ENCODE measurements around the gene DDC. TPM values are rescaled to one million over a fixed set of nuclear protein-coding genes. Genes with fewer than 3 reads are reported as not detected.

Gene DDC, protein sequence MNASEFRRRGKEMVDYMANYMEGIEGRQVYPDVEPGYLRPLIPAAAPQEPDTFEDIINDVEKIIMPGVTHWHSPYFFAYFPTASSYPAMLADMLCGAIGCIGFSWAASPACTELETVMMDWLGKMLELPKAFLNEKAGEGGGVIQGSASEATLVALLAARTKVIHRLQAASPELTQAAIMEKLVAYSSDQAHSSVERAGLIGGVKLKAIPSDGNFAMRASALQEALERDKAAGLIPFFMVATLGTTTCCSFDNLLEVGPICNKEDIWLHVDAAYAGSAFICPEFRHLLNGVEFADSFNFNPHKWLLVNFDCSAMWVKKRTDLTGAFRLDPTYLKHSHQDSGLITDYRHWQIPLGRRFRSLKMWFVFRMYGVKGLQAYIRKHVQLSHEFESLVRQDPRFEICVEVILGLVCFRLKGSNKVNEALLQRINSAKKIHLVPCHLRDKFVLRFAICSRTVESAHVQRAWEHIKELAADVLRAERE
- not detected in 2 replicates for total RNA-seq (2014; rRNA removed; shearing (Covaris generic); ENCODE audit: low replicate concordance)

DNA sequence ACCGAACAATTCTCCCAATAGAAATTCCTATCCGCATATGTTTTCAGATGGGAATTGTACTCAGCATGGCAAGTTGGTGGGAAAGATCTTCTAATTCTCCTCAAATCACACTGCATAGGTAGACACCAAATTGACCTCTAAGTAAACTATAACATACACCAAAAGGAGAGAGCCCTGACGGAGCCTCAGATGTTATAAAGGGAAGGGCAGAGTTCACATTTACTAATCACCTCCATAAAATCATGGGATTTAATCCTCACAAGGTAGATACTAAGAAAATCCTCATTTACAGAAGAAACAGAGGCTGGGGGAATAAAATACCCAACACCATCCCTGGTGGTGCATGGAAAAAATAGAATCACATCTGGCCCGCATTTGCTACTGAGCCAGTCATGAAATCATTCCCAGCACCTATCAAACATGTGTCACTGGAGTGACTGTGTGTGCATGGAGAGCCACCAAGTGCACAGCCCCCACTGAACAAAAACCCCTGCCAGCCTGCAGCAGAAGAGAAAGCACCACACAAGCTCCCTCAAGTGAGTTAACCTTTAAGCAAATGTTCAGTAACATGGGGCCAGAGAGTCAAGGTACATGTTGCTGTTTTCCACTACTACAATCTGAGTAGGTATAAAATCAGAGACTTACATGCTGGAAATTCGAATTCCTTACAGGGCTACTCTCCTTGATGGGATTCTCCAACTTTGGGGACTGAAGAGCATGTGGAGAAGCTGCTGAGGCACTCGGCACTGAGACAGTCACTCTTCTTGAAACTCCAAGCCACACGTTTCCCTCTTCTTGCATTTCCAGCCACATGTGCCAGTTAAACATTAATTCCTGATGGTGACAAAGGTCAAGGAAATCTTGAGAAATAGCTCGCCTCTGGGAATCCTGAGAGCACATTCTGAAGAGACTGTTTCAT is at the start of gene DDC:
TSS of gene DDC (minus strand) at position 766 of the 919 bp plus-strand sequence. CDS start 21,320 bp downstream, outside the sequence.
- Histone ChIP-seq H3K27ac (ENCODE audit: low read length) (no peak within 1 kb of the TSS), H3K9me2 (replicated peaks; ENCODE audit: insufficient read depth, low read length) (no peaks in the 10 kb centered on the region), H3K4me1 (ENCODE audit: low read length) (no peaks in the 10 kb centered on the region), H3K79me2 (ENCODE audit: low read length) (no peaks in the 10 kb centered on the region), H3K9ac (ENCODE audit: low read length) (no peak within 1 kb of the TSS), H3K4me3 (ENCODE audit: low read length) (no peak within 1 kb of the TSS), H3K4me2 (ENCODE audit: low read depth, low read length, poor library complexity, severe bottlenecking) (no peak within 1 kb of the TSS), H4K20me1 (ENCODE audit: insufficient read depth, low read depth, low read length) (no peaks in the 10 kb centered on the region), H2AFZ (ENCODE audit: low read length) (no peak within 1 kb of the TSS), H3K27me3 (ENCODE audit: low read length) (no peaks in the 10 kb centered on the region), H3K36me3 (ENCODE audit: insufficient read depth, low read length) (no peaks in the 10 kb centered on the region), H3K9me3 (ENCODE audit: low read length) (no peaks in the 10 kb centered on the region)
- DNase-seq: no peak

DNA sequence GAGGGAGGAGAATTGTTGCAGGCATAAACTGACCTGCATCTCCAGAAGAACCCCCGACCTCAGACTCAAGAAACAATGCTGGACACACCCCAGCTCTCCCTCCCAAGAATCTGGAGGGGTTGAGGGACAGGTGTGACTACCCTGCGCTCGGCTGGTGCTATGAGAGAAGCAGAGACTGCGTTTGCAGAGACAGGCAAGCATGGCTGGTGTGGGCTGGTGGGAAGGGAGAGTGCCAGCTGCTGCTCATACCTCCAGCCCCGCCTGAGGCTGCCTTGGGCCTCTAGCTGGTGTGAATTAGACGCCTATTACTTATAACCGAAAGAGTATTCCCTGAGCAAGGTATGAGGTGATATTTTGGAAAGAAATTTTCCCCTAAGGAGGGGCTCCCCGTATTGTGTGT is 48.3 kb upstream of the DDC start:
- no peak for DNase-seq
- H3K27me3 ChIP-seq (ENCODE audit: low read length): peaks cover 4% of the 10 kb centered on the region; the same call in 1 of the 2 replicates
- H3K4me3 ChIP-seq (ENCODE audit: low read length): no peak overlapping the region
- H3K27ac ChIP-seq (ENCODE audit: low read length): no peak overlapping the region
- H3K4me2 ChIP-seq (ENCODE audit: low read depth, low read length, poor library complexity, severe bottlenecking): no peak overlapping the region
- no peaks in the 10 kb centered on the region for H3K4me1 ChIP-seq (ENCODE audit: low read length)
- no peaks in the 10 kb centered on the region for H3K79me2 ChIP-seq (ENCODE audit: low read length)
- H3K9ac ChIP-seq (ENCODE audit: low read length): no peak overlapping the region
- H2AFZ ChIP-seq (ENCODE audit: low read length): no peak overlapping the region
- no peaks in the 10 kb centered on the region for H3K9me3 ChIP-seq (ENCODE audit: low read length)
- 0 out of 2 replicates have a peak, but pooled peaks cover 3% of the 10 kb centered on the region for H4K20me1 ChIP-seq (ENCODE audit: insufficient read depth, low read depth, low read length)
- H3K9me2 ChIP-seq (replicated peaks; ENCODE audit: insufficient read depth, low read length): no peaks in the 10 kb centered on the region
- no peaks in the 10 kb centered on the region for H3K36me3 ChIP-seq (ENCODE audit: insufficient read depth, low read length)

GRCh38 chr7:50612704-50613103 is 47.5 kb upstream of the DDC start:
- no peak overlapping the region for H3K4me3 ChIP-seq (ENCODE audit: low read length)
- no peaks in the 10 kb centered on the region for H3K4me1 ChIP-seq (ENCODE audit: low read length)
- H2AFZ ChIP-seq (ENCODE audit: low read length): no peak overlapping the region
- 0 out of 2 replicates have a peak, but pooled peaks cover 3% of the 10 kb centered on the region for H4K20me1 ChIP-seq (ENCODE audit: insufficient read depth, low read depth, low read length)
- H3K36me3 ChIP-seq (ENCODE audit: insufficient read depth, low read length): no peaks in the 10 kb centered on the region
- no peak for DNase-seq
- H3K9me3 ChIP-seq (ENCODE audit: low read length): no peaks in the 10 kb centered on the region
- H3K27me3 ChIP-seq (ENCODE audit: low read length): peaks cover 4% of the 10 kb centered on the region; the same call in 1 of the 2 replicates
- no peak overlapping the region for H3K4me2 ChIP-seq (ENCODE audit: low read depth, low read length, poor library complexity, severe bottlenecking)
- H3K9me2 ChIP-seq (replicated peaks; ENCODE audit: insufficient read depth, low read length): no peaks in the 10 kb centered on the region
- H3K9ac ChIP-seq (ENCODE audit: low read length): no peak overlapping the region
- H3K79me2 ChIP-seq (ENCODE audit: low read length): no peaks in the 10 kb centered on the region
- H3K27ac ChIP-seq (ENCODE audit: low read length): no peak overlapping the region

- H4K20me1 ChIP-seq (ENCODE audit: insufficient read depth, low read depth, low read length): 0 out of 2 replicates have a peak, but pooled peaks cover 3% of the 10 kb centered on the region
- H3K9me2 ChIP-seq (replicated peaks; ENCODE audit: insufficient read depth, low read length): no peaks in the 10 kb centered on the region
- no peak for DNase-seq
- H3K4me2 ChIP-seq (ENCODE audit: low read depth, low read length, poor library complexity, severe bottlenecking): no peak overlapping the region
- H3K27ac ChIP-seq (ENCODE audit: low read length): no peak overlapping the region
- no peaks in the 10 kb centered on the region for H3K4me1 ChIP-seq (ENCODE audit: low read length)
- H3K4me3 ChIP-seq (ENCODE audit: low read length): no peak overlapping the region
- no peak overlapping the region for H2AFZ ChIP-seq (ENCODE audit: low read length)
- H3K36me3 ChIP-seq (ENCODE audit: insufficient read depth, low read length): no peaks in the 10 kb centered on the region
- no peaks in the 10 kb centered on the region for H3K79me2 ChIP-seq (ENCODE audit: low read length)
- H3K9me3 ChIP-seq (ENCODE audit: low read length): no peaks in the 10 kb centered on the region
- no peak overlapping the region for H3K9ac ChIP-seq (ENCODE audit: low read length)
- H3K27me3 ChIP-seq (ENCODE audit: low read length): peaks cover 4% of the 10 kb centered on the region; the same call in 1 of the 2 replicates
These were observed 45.5 kb upstream of the DDC start for GRCh38 chr7:50610521-50611277.

GRCh38 chr7:50608196-50608906 is 43.1 kb upstream of the DDC start:
- H3K9me3 ChIP-seq (ENCODE audit: low read length): no peaks in the 10 kb centered on the region
- H3K9me2 ChIP-seq (replicated peaks; ENCODE audit: insufficient read depth, low read length): no peaks in the 10 kb centered on the region
- H4K20me1 ChIP-seq (ENCODE audit: insufficient read depth, low read depth, low read length): 0 out of 2 replicates have a peak, but pooled peaks cover 3% of the 10 kb centered on the region
- H3K4me1 ChIP-seq (ENCODE audit: low read length): no peaks in the 10 kb centered on the region
- H3K79me2 ChIP-seq (ENCODE audit: low read length): no peaks in the 10 kb centered on the region
- peaks cover 4% of the 10 kb centered on the region; the same call in 1 of the 2 replicates for H3K27me3 ChIP-seq (ENCODE audit: low read length)
- no peak overlapping the region for H2AFZ ChIP-seq (ENCODE audit: low read length)
- no peaks in the 10 kb centered on the region for H3K36me3 ChIP-seq (ENCODE audit: insufficient read depth, low read length)
- no peak for DNase-seq
- H3K9ac ChIP-seq (ENCODE audit: low read length): no peak overlapping the region
- no peak overlapping the region for H3K4me3 ChIP-seq (ENCODE audit: low read length)
- no peak overlapping the region for H3K27ac ChIP-seq (ENCODE audit: low read length)
- no peak overlapping the region for H3K4me2 ChIP-seq (ENCODE audit: low read depth, low read length, poor library complexity, severe bottlenecking)

DNA sequence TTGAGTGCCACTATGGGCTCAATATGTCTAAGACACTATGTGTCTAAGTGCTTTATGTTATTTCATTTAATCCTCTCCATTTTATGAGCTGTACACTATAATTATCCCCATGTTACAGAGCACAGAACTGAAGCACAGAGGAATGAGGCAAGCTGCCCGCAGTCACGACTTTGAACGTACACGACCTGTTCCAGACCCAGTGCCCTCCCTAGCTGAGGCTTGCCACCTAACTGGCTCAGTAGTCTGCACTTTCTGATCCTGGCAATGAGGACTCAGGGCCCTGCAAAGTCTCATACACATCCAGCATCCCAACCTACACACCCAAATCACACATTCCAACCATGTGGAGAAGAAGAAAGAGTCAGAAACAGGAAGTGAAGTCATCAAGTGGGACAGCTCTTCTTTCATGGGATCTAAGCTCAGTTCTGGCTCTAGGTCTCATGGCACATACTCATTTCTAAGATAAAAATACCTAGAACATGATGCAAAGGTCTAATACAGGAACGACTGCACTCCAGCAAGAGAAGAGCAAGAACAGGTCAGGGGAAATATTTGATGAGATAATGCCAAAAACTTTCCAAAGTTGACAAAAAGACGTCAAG is 42.4 kb upstream of the DDC start:
- H3K9ac ChIP-seq (ENCODE audit: low read length): no peak overlapping the region
- H2AFZ ChIP-seq (ENCODE audit: low read length): no peak overlapping the region
- no peaks in the 10 kb centered on the region for H3K79me2 ChIP-seq (ENCODE audit: low read length)
- 0 out of 2 replicates have a peak, but pooled peaks cover 3% of the 10 kb centered on the region for H4K20me1 ChIP-seq (ENCODE audit: insufficient read depth, low read depth, low read length)
- no peak for DNase-seq
- peaks cover 4% of the 10 kb centered on the region; the same call in 1 of the 2 replicates for H3K27me3 ChIP-seq (ENCODE audit: low read length)
- H3K4me2 ChIP-seq (ENCODE audit: low read depth, low read length, poor library complexity, severe bottlenecking): no peak overlapping the region
- no peaks in the 10 kb centered on the region for H3K9me2 ChIP-seq (replicated peaks; ENCODE audit: insufficient read depth, low read length)
- H3K27ac ChIP-seq (ENCODE audit: low read length): no peak overlapping the region
- no peaks in the 10 kb centered on the region for H3K36me3 ChIP-seq (ENCODE audit: insufficient read depth, low read length)
- H3K4me1 ChIP-seq (ENCODE audit: low read length): no peaks in the 10 kb centered on the region
- H3K9me3 ChIP-seq (ENCODE audit: low read length): no peaks in the 10 kb centered on the region
- H3K4me3 ChIP-seq (ENCODE audit: low read length): no peak overlapping the region

DNA sequence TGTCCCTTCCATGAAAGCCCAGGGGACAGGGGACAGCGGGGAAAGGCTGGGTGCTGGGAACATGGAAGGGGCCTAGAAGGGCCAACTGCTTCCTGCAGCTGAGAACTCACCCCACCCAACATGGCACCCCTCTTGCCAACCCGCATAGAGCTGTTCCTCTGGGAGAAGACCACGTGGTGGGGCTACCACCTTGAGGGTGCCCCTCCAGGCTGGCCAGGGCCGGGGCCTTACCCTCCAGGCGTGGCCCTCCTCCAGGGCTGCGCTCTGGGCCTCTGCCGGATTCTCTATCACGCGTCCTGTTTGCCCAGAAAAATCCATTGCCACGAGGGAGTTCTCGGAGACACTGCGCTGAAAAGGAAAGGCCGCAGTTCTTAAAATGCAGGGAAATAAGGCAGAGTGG is 39.9 kb upstream of the DDC start:
- no peak for DNase-seq
- H3K27ac ChIP-seq (ENCODE audit: low read length): no peak overlapping the region
- H3K4me3 ChIP-seq (ENCODE audit: low read length): no peak overlapping the region
- no peaks in the 10 kb centered on the region for H3K79me2 ChIP-seq (ENCODE audit: low read length)
- H3K9ac ChIP-seq (ENCODE audit: low read length): no peak overlapping the region
- no peaks in the 10 kb centered on the region for H3K36me3 ChIP-seq (ENCODE audit: insufficient read depth, low read length)
- no peaks in the 10 kb centered on the region for H3K9me3 ChIP-seq (ENCODE audit: low read length)
- H4K20me1 ChIP-seq (ENCODE audit: insufficient read depth, low read depth, low read length): 0 out of 2 replicates have a peak, but pooled peaks cover 3% of the 10 kb centered on the region
- H3K9me2 ChIP-seq (replicated peaks; ENCODE audit: insufficient read depth, low read length): no peaks in the 10 kb centered on the region
- no peak overlapping the region for H3K4me2 ChIP-seq (ENCODE audit: low read depth, low read length, poor library complexity, severe bottlenecking)
- H3K4me1 ChIP-seq (ENCODE audit: low read length): no peaks in the 10 kb centered on the region
- H2AFZ ChIP-seq (ENCODE audit: low read length): no peak overlapping the region
- H3K27me3 ChIP-seq (ENCODE audit: low read length): peaks cover 4% of the 10 kb centered on the region; the same call in 1 of the 2 replicates
